ENCODE data around the gene RSL1D1.
A peak's percentile ranks its signal among the peaks of the same experiment; 100 is the strongest.
"Not testable (repeated sequence)": the region's sequence is repeated elsewhere in the genome, so short reads cannot be mapped to it uniquely, and the experiment has no call there.

The RSL1D1 gene

DNA sequence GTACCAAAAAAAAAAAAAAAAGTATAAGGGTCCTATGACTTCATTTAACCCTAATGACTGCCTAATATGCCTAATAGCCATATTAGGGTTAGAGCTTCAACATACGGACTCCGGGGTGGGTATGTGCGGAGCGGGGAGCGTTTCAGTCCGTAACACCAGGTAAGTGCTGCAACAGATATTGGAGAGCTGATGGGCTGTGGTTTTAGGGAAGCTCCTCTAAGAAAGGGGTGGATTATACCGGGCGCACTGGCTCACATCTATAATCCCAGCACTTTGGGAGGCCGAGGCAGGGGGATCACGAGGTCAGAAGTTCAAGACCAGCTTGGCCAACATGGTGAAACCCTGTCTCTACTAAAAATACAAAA is 52.3 kb downstream of the RSL1D1 start:
- no peak for DNase-seq

GRCh38 chr16:11797957-11798299 is 53.4 kb downstream of the RSL1D1 start:
- DNase-seq, result peak in 4 of 56 donors; percentile 19 to 30 (median 26)

DNA sequence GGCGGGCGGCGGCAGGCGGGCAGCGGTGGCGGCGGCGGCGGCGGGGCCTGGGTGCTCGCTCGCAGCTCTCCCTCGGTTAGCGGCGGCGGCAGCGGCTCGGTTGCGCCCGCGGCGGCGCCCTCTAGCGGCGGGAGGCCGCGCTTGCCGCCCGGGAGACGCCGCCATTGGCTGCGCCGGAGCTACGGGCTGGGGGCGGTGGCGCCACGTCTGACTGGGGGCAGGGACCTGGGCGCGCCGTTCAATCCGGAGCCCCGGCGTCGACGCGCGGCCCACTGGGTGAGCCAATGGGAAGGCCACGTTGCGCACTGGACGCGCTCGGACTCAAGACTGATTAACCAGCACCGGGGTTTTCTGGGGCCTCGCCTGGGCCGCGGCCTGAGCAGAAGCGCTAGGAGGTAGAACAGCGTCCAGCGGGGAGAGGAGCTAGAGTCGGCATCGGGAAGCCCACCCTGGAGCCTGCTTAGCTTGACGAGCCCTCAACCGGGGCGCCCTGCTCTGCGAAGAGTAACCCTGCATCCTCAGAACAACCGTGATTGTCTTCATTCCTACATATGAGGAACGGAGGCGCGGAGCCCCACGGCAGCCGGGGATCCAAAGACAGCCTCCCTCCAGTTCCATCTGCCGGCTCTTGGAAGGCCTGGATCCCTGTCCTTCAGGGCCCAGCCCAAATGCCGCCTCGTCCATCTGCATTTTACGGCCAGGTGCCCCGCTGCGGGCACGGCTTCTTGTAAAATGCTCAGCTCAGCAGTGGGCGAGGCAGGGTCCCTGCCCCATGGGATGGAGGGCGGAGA is 54.0 kb downstream of the RSL1D1 start, which contains the start of gene ZC3H7A:
Gene ZC3H7A (minus strand): TSS at position 93 of the 791 bp plus-strand sequence. CDS start 14,904 bp downstream, outside the sequence.
- DNase-seq, result peak; percentile 61 to 97 (median 91)

- DNase-seq, result peak in 45 of 56 donors; percentile 1 to 59 (median 20)
Observed at GRCh38 chr16:11796227-11797165, 54.8 kb downstream of the RSL1D1 start.

GRCh38 chr16:11795887-11796226 is 55.5 kb downstream of the RSL1D1 start:
- no peak for DNase-seq

DNA sequence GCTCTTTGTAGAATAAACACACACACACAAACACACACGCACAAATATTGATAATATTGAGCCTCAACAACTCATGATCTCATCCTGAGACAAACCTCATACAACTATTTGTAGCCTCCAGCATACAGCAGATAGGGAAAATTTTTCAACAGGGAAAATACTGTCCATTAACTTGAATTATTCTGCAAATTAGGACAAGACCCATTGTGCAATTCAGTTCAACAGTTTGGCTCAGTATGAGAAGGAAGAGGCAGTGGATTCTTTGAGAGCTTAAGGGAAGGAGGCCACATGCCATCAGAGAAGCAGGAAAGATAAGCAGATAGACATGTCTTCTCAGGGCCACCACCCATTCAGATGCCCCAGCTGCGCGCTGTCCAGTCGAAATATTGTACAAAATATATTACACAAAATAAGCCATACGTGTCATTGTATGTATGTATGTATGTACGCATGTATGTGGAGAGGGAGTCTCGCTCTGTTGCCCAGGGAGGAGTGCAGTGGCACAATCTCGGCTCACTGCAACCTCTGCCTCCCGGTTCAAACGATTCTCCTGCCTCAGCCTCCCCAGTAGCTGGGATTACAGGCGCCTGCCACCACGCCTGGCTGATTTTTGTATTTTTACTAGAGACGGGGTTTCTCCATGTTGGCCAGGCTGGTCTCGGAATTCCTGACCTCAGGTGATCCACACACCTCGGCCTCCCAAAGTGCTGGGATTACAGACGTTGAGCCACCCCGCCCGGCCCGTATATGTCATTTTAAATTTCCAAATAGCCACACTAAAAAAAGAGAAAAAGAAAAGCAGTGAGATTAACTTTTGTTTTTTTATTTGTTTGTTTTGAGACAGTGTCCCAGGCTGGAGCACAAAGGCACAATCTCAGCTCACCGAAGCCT is 56.1 kb downstream of the RSL1D1 start:
- no peak for DNase-seq

- no peak for DNase-seq
Observed at GRCh38 chr16:11794447-11794846, 56.9 kb downstream of the RSL1D1 start.

- no peak for DNase-seq
Observed at GRCh38 chr16:11793840-11794239, 57.5 kb downstream of the RSL1D1 start.

DNA sequence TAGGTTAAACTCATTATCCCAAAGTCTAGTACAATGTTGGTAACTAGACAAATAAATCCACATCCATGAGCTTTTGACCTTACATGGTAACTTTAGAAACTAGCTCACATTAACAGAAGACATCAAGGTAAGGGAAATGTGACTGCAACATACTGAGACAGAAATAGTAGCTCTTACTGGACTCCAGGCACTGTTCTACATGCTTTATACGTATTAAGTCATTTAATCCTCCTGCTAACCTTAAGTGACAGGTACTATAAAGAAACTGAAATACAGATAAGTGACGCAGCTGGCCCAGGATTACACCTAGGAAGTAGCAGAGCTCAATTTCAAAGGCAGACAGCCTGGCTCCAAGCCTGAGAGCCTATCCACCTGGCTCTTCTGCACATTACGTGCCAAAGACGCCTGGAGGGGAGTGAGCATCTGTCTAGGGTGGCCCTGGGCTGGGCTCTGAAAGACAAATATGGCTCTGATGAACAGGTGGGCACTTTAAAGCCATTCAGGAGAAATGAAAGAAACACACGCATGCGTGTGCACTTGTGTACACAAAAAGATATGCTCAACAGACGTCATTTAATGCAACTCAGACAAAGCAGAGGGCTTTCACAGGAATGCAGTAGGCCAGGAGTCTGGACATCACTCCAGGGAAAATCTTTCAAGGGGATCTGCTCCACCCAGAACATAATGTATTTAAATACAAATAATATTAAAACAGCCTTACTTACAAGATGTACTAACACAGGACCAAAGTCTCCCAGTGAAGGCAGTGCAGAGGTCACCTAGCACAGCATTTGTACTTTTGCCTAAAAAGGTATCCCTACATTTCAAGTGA is 58.7 kb downstream of the RSL1D1 start:
- DNase-seq, result no peak

GRCh38 chr16:11791144-11791828 is 60.1 kb downstream of the RSL1D1 start:
- DNase-seq, result no peak

- DNase-seq, result no peak
Observed at GRCh38 chr16:11788914-11789313, 62.4 kb downstream of the RSL1D1 start.

- not testable (repeated sequence) for DNase-seq
Observed at GRCh38 chr16:11784980-11785599, 66.3 kb downstream of the RSL1D1 start.

GRCh38 chr16:11784381-11784780 is 67.0 kb downstream of the RSL1D1 start:
- not testable (repeated sequence) for DNase-seq

GRCh38 chr16:11784038-11784369 is 67.3 kb downstream of the RSL1D1 start:
- no peak for DNase-seq
